HG03103 (cell line): ENCODE measurements around the gene AHSP.
"Not testable (repeated sequence)": the region's sequence is repeated elsewhere in the genome, so short reads cannot be mapped to it uniquely, and the experiment has no call there.

ENCODE experiments used
- ATAC-seq: cut with Tn5 transposase; IDR thresholded peaks from one replicate; pipeline ENCODE4 v1.9.1; 2021; ENCODE audit warnings: low read depth; ENCODE audit not compliant: unreplicated experiment

Gene AHSP

GRCh38 chr16:31527734-31528274 is at the start of gene AHSP:
AHSP (plus strand) TSS chr16:31527900; CDS start chr16:31528140, 240 bp downstream.
- ATAC-seq: no peak

GRCh38 chr16:31478956-31479355 is 48.7 kb upstream of the AHSP start:
- no peak for ATAC-seq

- no peak for ATAC-seq
These were observed 47.9 kb upstream of the AHSP start for GRCh38 chr16:31479751-31480150.

- no peak for ATAC-seq
These were observed 46.7 kb upstream of the AHSP start for GRCh38 chr16:31480851-31481536.

GRCh38 chr16:31483081-31483480 is 44.6 kb upstream of the AHSP start, which contains the start of gene SLC5A2:
SLC5A2 (plus strand) TSS chr16:31483123; CDS start chr16:31483137, 14 bp downstream.
- ATAC-seq: no peak

- ATAC-seq: not testable (repeated sequence)
These were observed 43.7 kb upstream of the AHSP start for GRCh38 chr16:31484048-31484447.

GRCh38 chr16:31484491-31485171 is 43.1 kb upstream of the AHSP start:
- ATAC-seq: no peak

- ATAC-seq: no peak
These were observed 42.1 kb upstream of the AHSP start for GRCh38 chr16:31485571-31485970.

- ATAC-seq: no peak
These were observed 41.7 kb upstream of the AHSP start for GRCh38 chr16:31486045-31486444.

- ATAC-seq: no peak
These were observed 40.5 kb upstream of the AHSP start for GRCh38 chr16:31487071-31487719.

- peak; percentile 64 for ATAC-seq
These were observed 39.8 kb upstream of the AHSP start for GRCh38 chr16:31487720-31488467.

GRCh38 chr16:31488468-31489297 is 39.0 kb upstream of the AHSP start:
- no peak for ATAC-seq

- ATAC-seq: no peak
These were observed 38.5 kb upstream of the AHSP start for GRCh38 chr16:31489298-31489564.

GRCh38 chr16:31489616-31490584 is 37.8 kb upstream of the AHSP start:
- ATAC-seq: no peak

GRCh38 chr16:31491778-31492418 is 35.8 kb upstream of the AHSP start:
- ATAC-seq: no peak

- no peak for ATAC-seq
These were observed 34.1 kb upstream of the AHSP start for GRCh38 chr16:31493506-31494125.

- ATAC-seq: no peak
These were observed 31.0 kb upstream of the AHSP start for GRCh38 chr16:31496670-31497069.

GRCh38 chr16:31498493-31498892 is 29.2 kb upstream of the AHSP start:
- ATAC-seq: no peak
